ENCODE results near the gene MED23. TPM values are rescaled to one million over a fixed set of nuclear protein-coding genes. Genes with fewer than 3 reads are reported as not detected.

The MED23 gene
- total RNA-seq, 2 experiments from 2014 or later, result 23.9 to 25.3 TPM

DNA sequence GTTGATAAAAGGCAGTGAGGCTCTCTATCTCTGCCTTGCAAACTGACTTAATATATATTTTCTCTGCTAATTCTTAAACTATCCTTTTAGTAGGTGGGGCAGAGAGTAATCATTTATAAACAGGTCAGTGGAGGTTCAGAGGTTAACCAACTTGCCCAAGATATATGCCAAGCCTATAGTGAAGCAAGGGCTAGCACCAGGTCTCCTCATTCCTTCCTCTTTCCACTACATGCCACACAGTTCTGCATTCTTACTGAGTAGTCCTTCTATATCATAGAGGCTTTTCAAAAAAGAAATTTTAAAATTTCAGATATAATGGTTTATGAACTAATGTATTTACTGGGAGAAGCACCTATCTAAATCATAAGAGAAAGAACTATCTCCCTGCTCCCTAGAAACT, 46.5 kb downstream of the MED23 start:
- POLR2A ChIA-PET, result no interaction called here
- CTCF ChIA-PET, result interaction anchor here (1.1 kb wide), 1 partner anchor 45 kb away, joined by 3 read pairs; no protein-coding TSS in a partner anchor

DNA sequence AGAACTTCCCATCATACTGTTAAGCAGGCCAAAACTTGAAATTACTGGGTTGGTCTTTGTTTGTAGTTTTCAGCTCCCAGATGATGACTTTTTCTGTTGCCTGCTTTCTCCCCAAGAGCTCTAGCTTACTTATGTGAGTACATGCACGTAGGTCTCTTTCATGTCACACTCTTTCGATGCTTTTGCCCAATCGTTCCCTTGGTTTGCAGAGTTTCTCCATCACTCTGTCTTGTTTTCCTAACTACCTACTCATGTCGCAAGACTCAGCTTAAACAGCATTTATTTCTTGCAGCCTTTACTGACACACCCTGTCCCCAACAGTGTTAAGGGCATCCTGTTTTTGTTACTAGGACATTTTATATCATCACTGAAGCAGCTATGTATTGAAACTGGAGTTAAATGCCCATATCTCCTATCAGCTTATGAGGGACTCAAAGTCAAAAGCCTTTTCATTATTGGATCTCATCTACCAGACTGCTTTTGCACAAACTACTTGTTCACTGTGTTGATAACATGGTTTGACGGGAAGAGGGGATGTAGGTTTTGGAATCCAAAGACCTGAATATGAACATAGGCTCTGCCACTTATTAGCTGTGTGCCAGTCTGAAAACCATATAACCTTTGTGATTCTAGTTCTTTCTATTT, 52.1 kb downstream of the MED23 start:
- POLR2A ChIA-PET, result no interaction called here

More for the DNA sequence above, 46.5 kb downstream of the MED23 start:
- intact Hi-C loops (cut with micrococcal nuclease), result no loop called here
- ATAC-seq (no peak), DNase-seq (no peak)
- Mint-ChIP-seq H3K9me3 (no peaks in the 10 kb centered on the region), H3K4me3 (no peak overlapping the region), H3K27ac (no peak overlapping the region), H3K27me3 (no peaks in the 10 kb centered on the region), H3K36me3 (ENCODE audit: low read depth) (peaks cover 18% of the 10 kb centered on the region), H3K4me1 (ENCODE audit: low read depth) (no peaks in the 10 kb centered on the region)
- TF ChIP-seq, protein P1, sequence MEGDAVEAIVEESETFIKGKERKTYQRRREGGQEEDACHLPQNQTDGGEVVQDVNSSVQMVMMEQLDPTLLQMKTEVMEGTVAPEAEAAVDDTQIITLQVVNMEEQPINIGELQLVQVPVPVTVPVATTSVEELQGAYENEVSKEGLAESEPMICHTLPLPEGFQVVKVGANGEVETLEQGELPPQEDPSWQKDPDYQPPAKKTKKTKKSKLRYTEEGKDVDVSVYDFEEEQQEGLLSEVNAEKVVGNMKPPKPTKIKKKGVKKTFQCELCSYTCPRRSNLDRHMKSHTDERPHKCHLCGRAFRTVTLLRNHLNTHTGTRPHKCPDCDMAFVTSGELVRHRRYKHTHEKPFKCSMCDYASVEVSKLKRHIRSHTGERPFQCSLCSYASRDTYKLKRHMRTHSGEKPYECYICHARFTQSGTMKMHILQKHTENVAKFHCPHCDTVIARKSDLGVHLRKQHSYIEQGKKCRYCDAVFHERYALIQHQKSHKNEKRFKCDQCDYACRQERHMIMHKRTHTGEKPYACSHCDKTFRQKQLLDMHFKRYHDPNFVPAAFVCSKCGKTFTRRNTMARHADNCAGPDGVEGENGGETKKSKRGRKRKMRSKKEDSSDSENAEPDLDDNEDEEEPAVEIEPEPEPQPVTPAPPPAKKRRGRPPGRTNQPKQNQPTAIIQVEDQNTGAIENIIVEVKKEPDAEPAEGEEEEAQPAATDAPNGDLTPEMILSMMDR (IDR thresholded peaks at IDR 0.05), result no peak

DNA sequence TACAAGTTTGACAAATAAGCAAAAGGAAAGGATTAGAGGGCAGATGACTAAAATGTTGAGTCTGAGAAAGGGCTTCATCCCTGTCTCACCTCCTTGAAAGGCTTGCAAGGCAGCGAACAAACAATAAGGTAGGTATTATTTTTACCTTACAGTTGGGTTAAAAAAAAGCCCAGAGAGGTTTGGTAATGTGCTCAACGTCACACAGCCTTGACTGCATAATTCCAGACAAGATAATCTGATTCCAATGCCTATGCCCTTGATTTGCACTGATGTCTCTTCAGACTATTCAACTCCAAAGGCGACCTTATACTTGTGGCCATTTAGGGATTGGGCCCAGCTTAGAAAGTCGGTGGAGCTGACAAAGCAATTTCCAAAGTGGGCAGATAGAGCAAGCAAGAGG, 53.4 kb downstream of the MED23 start:
- no peak overlapping the region for H3K27ac Mint-ChIP-seq
- ATAC-seq, result no peak
- POLR2A ChIA-PET, result no interaction called here

More for the DNA sequence above, 52.1 kb downstream of the MED23 start:
- Mint-ChIP-seq H3K4me3 (no peak overlapping the region), H3K27me3 (no peaks in the 10 kb centered on the region), H3K9me3 (no peaks in the 10 kb centered on the region), H3K4me1 (ENCODE audit: low read depth) (no peaks in the 10 kb centered on the region), H3K36me3 (ENCODE audit: low read depth) (peaks cover 19% of the 10 kb centered on the region), H3K27ac (no peak overlapping the region)
- ATAC-seq (no peak), DNase-seq (no peak)
- intact Hi-C loops (cut with micrococcal nuclease), result no loop called here
- CTCF ChIA-PET, result interaction anchor here (0.7 to 1.9 kb wide), 4 partner anchors 14 to 691 kb away, joined by 3 to 7 read pairs (median 3); partner anchors contain the start of gene MED23
- TF ChIP-seq, protein P1 (IDR thresholded peaks at IDR 0.05), result no peak

DNA sequence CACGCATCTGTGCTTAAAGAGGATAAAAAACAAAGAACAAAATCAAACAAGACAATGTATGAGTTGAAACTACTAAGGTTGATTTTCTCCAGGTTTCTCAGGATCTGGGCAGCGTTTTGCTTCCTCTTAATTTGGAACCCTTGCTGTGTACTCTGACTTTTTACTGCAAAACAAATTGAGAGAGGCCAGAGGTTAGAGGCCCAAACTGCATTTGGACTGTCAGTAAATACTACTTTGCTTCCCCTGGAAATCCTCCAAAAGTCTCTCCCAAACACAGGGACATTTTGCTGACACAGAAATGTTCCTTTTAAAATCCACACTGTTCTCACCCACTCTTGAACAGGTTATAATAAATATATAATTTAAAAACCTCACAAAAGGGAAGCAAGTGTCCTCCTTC, 53.9 kb downstream of the MED23 start:
- ChIA-PET POLR2A (no interaction called here), CTCF (interaction anchor here (1.3 kb wide), 1 partner anchor 26 kb away, joined by 4 read pairs; no protein-coding TSS in a partner anchor)
- Mint-ChIP-seq H3K27ac (no peak overlapping the region), H3K36me3 (ENCODE audit: low read depth) (peaks cover 13% of the 10 kb centered on the region), H3K9me3 (no peaks in the 10 kb centered on the region), H3K27me3 (no peaks in the 10 kb centered on the region), H3K4me3 (no peak overlapping the region), H3K4me1 (ENCODE audit: low read depth) (no peaks in the 10 kb centered on the region)
- intact Hi-C loops (cut with micrococcal nuclease), result no loop called here
- ATAC-seq, result no peak
- TF ChIP-seq, protein P1 (IDR thresholded peaks at IDR 0.05), result no peak
- no peak for DNase-seq

More for the DNA sequence above, 53.4 kb downstream of the MED23 start:
- CTCF ChIA-PET, result interaction anchor here (1.3 kb wide), 1 partner anchor 41 kb away, joined by 3 read pairs; no protein-coding TSS in a partner anchor
- Mint-ChIP-seq H3K9me3 (no peaks in the 10 kb centered on the region), H3K4me1 (ENCODE audit: low read depth) (no peaks in the 10 kb centered on the region), H3K27me3 (no peaks in the 10 kb centered on the region), H3K4me3 (no peak overlapping the region), H3K36me3 (ENCODE audit: low read depth) (peaks cover 14% of the 10 kb centered on the region)
- intact Hi-C loops (cut with micrococcal nuclease), result no loop called here
- TF ChIP-seq, protein P1 (IDR thresholded peaks at IDR 0.05), result no peak
- DNase-seq, result no peak

DNA sequence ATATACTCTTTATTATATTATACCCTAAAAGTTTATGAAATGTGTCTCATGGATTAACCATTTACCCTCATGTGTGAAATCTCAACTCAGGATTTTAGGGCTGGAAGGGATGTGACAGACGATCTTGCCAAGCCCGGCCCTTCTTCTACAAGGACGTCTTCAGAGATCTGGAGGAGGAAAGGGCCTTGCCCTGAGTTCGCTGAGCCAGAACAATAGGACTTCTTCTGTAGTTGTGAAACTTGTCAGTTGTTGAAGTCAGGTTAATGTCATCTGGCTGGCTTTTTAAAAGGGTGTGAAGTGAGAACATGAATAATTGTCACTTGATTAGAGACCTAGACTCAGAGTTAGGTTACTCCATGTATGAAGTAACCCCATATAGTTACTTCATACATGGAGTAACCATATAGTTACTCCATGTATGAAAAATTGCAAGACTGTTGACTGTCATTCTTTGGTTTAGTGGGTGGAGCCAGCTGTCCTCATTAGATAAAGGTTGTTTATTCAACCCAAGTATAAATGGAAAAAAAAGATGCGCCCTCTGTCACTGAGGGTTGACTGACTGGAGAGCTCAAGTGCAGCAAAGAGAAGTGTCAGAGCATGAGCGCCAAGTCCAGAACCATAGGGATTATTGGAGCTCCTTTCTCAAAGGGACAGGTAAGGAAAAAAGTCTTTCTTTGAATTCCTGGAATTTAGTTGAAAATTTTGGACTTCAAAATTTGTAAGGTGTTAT, 55.2 kb downstream of the MED23 start, which contains the start of gene ARG1:
TSS of gene ARG1 (plus strand) at position 541 of the 730 bp plus-strand sequence. CDS start at position 598, 57 bp downstream.
- DNase-seq (no peak), ATAC-seq (no peak)
- CTCF ChIA-PET, result interaction anchor here (1.3 kb wide), 2 partner anchors 24 to 53 kb away, joined by 3 to 4 read pairs; no protein-coding TSS in a partner anchor
- TF ChIP-seq, protein P1 (IDR thresholded peaks at IDR 0.05), result no peak
- Mint-ChIP-seq H3K4me3 (no peak within 1 kb of the TSS), H3K4me1 (ENCODE audit: low read depth) (peaks cover 5% of the 10 kb centered on the region), H3K27me3 (no peaks in the 10 kb centered on the region), H3K36me3 (ENCODE audit: low read depth) (peaks cover 13% of the 10 kb centered on the region), H3K27ac (no peak within 1 kb of the TSS), H3K9me3 (no peaks in the 10 kb centered on the region)
- POLR2A ChIA-PET, result no interaction called here
- intact Hi-C loops (cut with micrococcal nuclease), result no loop called here

All from activated CD8-positive, alpha-beta T cell treated with anti-CD3 and anti-CD28 coated beads for 36 hours (primary cell).